H1 (cell line): ENCODE results near the gene PLIN1. TPM values are rescaled to one million over a fixed set of nuclear protein-coding genes. Genes with fewer than 3 reads are reported as not detected.

Experiments used
- CTCF ChIA-PET: fragments of 300-600 bp; sonication (Branson Sonifier 250); formaldehyde crosslinking; loops from one replicate; lab custom pipeline; 2021; ENCODE audit not compliant: partially characterized antibody; lab: Charles Lee
- POLR2A ChIA-PET: fragments of 300-600 bp; sonication (Branson Sonifier 250); formaldehyde crosslinking; loops from one replicate; lab custom pipeline; 2021; ENCODE audit warnings: inconsistent platforms; ENCODE audit not compliant: partially characterized antibody; lab: Charles Lee
- DNase-seq, 2 experiments: peaks; one replicate each; pipeline versions ENCODE4 v3.0.0 to v3.0.0-alpha.2; 2010 to 2022; ENCODE audit warnings: low spot score in 2 of 2, low read depth in 1 of 2, mixed read lengths in 1 of 2
- FAIRE-seq: peaks from 2 replicates; lab custom pipeline; 2011; peaks lifted over from hg19 to GRCh38; lab: Jason Lieb, UNC
- H2AFZ ChIP-seq: 2 replicates; pipeline ENCODE4 v1.8.1; 2012; ENCODE audit warnings: low read length, inconsistent platforms
- H2AK5ac ChIP-seq: 2 replicates; pipeline ENCODE4 v1.6.1; 2013; ENCODE audit warnings: low read depth, low read length
- H2BK120ac ChIP-seq: replicated peaks from 2 replicates; pipeline ENCODE3; 2013; ENCODE audit warnings: low read depth, low read length, inconsistent platforms
- H2BK12ac ChIP-seq: 2 replicates; pipeline ENCODE4 v1.6.1; 2013; ENCODE audit warnings: low read depth, low read length
- H2BK15ac ChIP-seq: 2 replicates; pipeline ENCODE4 v1.6.1; 2013; ENCODE audit warnings: low read length
- H2BK20ac ChIP-seq: 2 replicates; pipeline ENCODE4 v1.6.1; 2013; ENCODE audit warnings: low read length
- H2BK5ac ChIP-seq: 2 replicates; pipeline ENCODE4 v1.6.1; 2013; ENCODE audit warnings: low read depth, low read length
- H3K14ac ChIP-seq: 2 replicates; pipeline ENCODE4 v1.6.1; 2013; ENCODE audit warnings: inconsistent platforms; ENCODE audit not compliant: insufficient read length
- H3K18ac ChIP-seq: 2 replicates; pipeline ENCODE4 v1.6.1; 2013; ENCODE audit warnings: low read length; ENCODE audit errors: extremely low read depth
- H3K23ac ChIP-seq: 2 replicates; pipeline ENCODE4 v1.6.1; 2013; ENCODE audit warnings: inconsistent platforms; ENCODE audit not compliant: insufficient read length
- H3K23me2 ChIP-seq: 2 replicates; pipeline ENCODE4 v1.6.1; 2013; ENCODE audit warnings: low read depth, low read length
- H3K27ac ChIP-seq: 2 replicates; pipeline ENCODE4 v1.6.1; 2011; ENCODE audit warnings: low read depth, low read length, inconsistent platforms
- H3K27me3 ChIP-seq, 4 experiments: replicated peaks in 1 of 4; 1 replicate in 1 of 4; 2 replicates in 3 of 4; pipeline versions ENCODE4 v1.6.1 to v1.8.1; 2011 to 2013; ENCODE audit warnings: low read length in 3 of 4, mild to moderate bottlenecking in 3 of 4, inconsistent platforms in 2 of 4, mixed read lengths in 2 of 4, moderate library complexity in 1 of 4; ENCODE audit not compliant: control insufficient read depth in 3 of 4, insufficient read depth in 3 of 4; ENCODE audit errors: extremely low read depth in 1 of 4
- H3K36me3 ChIP-seq, 4 experiments: 2 replicates each; pipeline versions ENCODE4 v1.6.1 to v1.8.1; 2011 to 2013; ENCODE audit warnings: mild to moderate bottlenecking in 4 of 4, low read length in 3 of 4, moderate library complexity in 2 of 4, control low read depth in 1 of 4, inconsistent platforms in 1 of 4; ENCODE audit not compliant: insufficient read depth in 4 of 4, control insufficient read depth in 2 of 4
- H3K4ac ChIP-seq: replicated peaks from 2 replicates; pipeline ENCODE3; 2013; ENCODE audit warnings: low read length, low read depth, mixed read lengths, inconsistent platforms; ENCODE audit not compliant: insufficient read length
- H3K4me1 ChIP-seq, 4 experiments: replicated peaks in 1 of 4; 1 replicate in 1 of 4; 2 replicates in 3 of 4; pipeline versions ENCODE4 v1.6.1 to v1.8.1; 2011 to 2013; ENCODE audit warnings: low read length in 3 of 4, inconsistent platforms in 2 of 4, mixed read lengths in 1 of 4; ENCODE audit not compliant: insufficient read depth in 4 of 4, control insufficient read depth in 3 of 4
- H3K4me2 ChIP-seq, 2 experiments: 2 replicates each; pipeline versions ENCODE4 v1.6.1 to v1.8.1; 2011 to 2013; ENCODE audit warnings: low read depth in 2 of 2, low read length in 2 of 2, control low read depth in 1 of 2, inconsistent platforms in 1 of 2, mild to moderate bottlenecking in 1 of 2; ENCODE audit not compliant: insufficient read depth in 1 of 2
- H3K4me3 ChIP-seq, 4 experiments: fragments of 200-600, 300-600 bp in 1 of 4; sonication (generic), shearing (Covaris generic), sonication (Bioruptor Twin) in 1 of 4; 2 replicates each; pipeline versions ENCODE4 v1.5.1 to v1.8.1; 2011 to 2016; ENCODE audit warnings: low read length in 4 of 4, low read depth in 3 of 4, control low read depth in 2 of 4, inconsistent platforms in 2 of 4, mild to moderate bottlenecking in 2 of 4, mixed read lengths in 1 of 4, moderate library complexity in 1 of 4; ENCODE audit not compliant: insufficient read depth in 2 of 4; ENCODE audit errors: extremely low read depth in 1 of 4
- H3K56ac ChIP-seq: replicated peaks from 2 replicates; pipeline ENCODE3; 2013; ENCODE audit warnings: low read depth, mild to moderate bottlenecking, mixed read lengths, low read length, inconsistent platforms; ENCODE audit not compliant: insufficient read length
- H3K79me1 ChIP-seq: 2 replicates; pipeline ENCODE4 v1.6.1; 2013; ENCODE audit warnings: low read depth, low read length, control low read depth
- H3K79me2 ChIP-seq, 2 experiments: 2 replicates each; pipeline versions ENCODE4 v1.6.1 to v1.8.1; 2012 to 2013; ENCODE audit warnings: low read length in 2 of 2, mild to moderate bottlenecking in 2 of 2, inconsistent platforms in 1 of 2; ENCODE audit not compliant: insufficient read depth in 2 of 2, control insufficient read depth in 1 of 2
- H3K9ac ChIP-seq, 4 experiments: replicated peaks in 1 of 4; 1 replicate in 1 of 4; 2 replicates in 3 of 4; pipeline versions ENCODE4 v1.6.1 to v1.8.1; 2011 to 2013; ENCODE audit warnings: low read depth in 3 of 4, low read length in 3 of 4, control low read depth in 2 of 4, mild to moderate bottlenecking in 2 of 4, moderate library complexity in 2 of 4, inconsistent platforms in 1 of 4; ENCODE audit errors: extremely low read depth in 1 of 4
- H3K9me3 ChIP-seq, 2 experiments: 2 replicates each; pipeline versions ENCODE4 v1.6.1 to v1.8.1; 2012 to 2013; ENCODE audit warnings: mild to moderate bottlenecking in 2 of 2, moderate library complexity in 2 of 2, control low read depth in 1 of 2, inconsistent platforms in 1 of 2, low read depth in 1 of 2, low read length in 1 of 2, mixed read lengths in 1 of 2; ENCODE audit not compliant: insufficient read depth in 2 of 2
- H4K20me1 ChIP-seq, 2 experiments: replicated peaks in 1 of 2; 2 replicates each; pipeline versions ENCODE3 to v1.8.1; 2011 to 2013; ENCODE audit warnings: inconsistent platforms in 2 of 2, low read length in 2 of 2, mild to moderate bottlenecking in 1 of 2; ENCODE audit not compliant: insufficient read depth in 2 of 2, control insufficient read depth in 1 of 2
- H4K5ac ChIP-seq: 2 replicates; pipeline ENCODE4 v1.6.1; 2013; ENCODE audit warnings: low read length, low read depth, mixed read lengths, inconsistent platforms; ENCODE audit not compliant: insufficient read length
- H4K8ac ChIP-seq: 2 replicates; pipeline ENCODE4 v1.8.0; 2013; ENCODE audit warnings: mild to moderate bottlenecking, moderate library complexity, low read length, inconsistent platforms; ENCODE audit not compliant: insufficient read depth; ENCODE audit errors: extremely low read depth
- H4K91ac ChIP-seq: replicated peaks from 2 replicates; pipeline ENCODE3; 2013; ENCODE audit warnings: low read length, mixed read lengths, inconsistent platforms; ENCODE audit not compliant: insufficient read length
- ASH2L ChIP-seq: fragments of 200-600, 300-600 bp; sonication (generic); IDR thresholded peaks from one replicate; pipeline ENCODE4 v1.7.1; 2017; ENCODE audit warnings: low read length
- CBX5 ChIP-seq: fragments of 300-800, 300-1000 bp; sonication (generic); IDR thresholded peaks from 2 replicates; pipeline ENCODE4 v1.7.1; 2016; ENCODE audit warnings: antibody characterized with exemption, low read length, low read depth
- CBX8 ChIP-seq: fragments of 300-800, 300-1000 bp; sonication (generic); IDR thresholded peaks from 2 replicates; pipeline ENCODE4 v1.7.1; 2016; ENCODE audit warnings: low read depth, low read length, borderline replicate concordance
- CREB1 ChIP-seq: IDR thresholded peaks from 2 replicates; pipeline ENCODE4 v1.6.1; 2012; ENCODE audit warnings: inconsistent platforms
- EGR1 ChIP-seq: IDR thresholded peaks from 2 replicates; pipeline ENCODE4 v1.6.1; 2011; ENCODE audit warnings: low read depth, low read length, borderline replicate concordance
- EZH2 ChIP-seq: fragments of 200-600 bp; sonication (generic); IDR thresholded peaks from 2 replicates; pipeline ENCODE4 v1.7.1; 2012; ENCODE audit warnings: low read depth, mild to moderate bottlenecking, moderate library complexity, low read length, inconsistent platforms; ENCODE audit not compliant: severe bottlenecking
- HDAC6 ChIP-seq: IDR thresholded peaks from one replicate; pipeline ENCODE4 v1.7.1; 2012; ENCODE audit warnings: low read depth, mild to moderate bottlenecking, inconsistent platforms, low read length, moderate library complexity
- MAFK ChIP-seq: IDR thresholded peaks from 2 replicates; pipeline ENCODE4 v1.6.1; 2012; ENCODE audit warnings: low read depth, mild to moderate bottlenecking, improper control_type of control experiment, low read length
- MAX ChIP-seq: IDR thresholded peaks from 2 replicates; pipeline ENCODE4 v1.6.1; 2012; ENCODE audit warnings: inconsistent platforms
- NANOG ChIP-seq: IDR thresholded peaks from 2 replicates; pipeline ENCODE4 v1.6.1; 2011; ENCODE audit warnings: low read length, low read depth, mild to moderate bottlenecking, inconsistent platforms; ENCODE audit not compliant: insufficient read depth, poor library complexity, severe bottlenecking
- PHF8 ChIP-seq: fragments of 200-600 bp; sonication (generic); conservative IDR thresholded peaks from 2 replicates; pipeline ENCODE4 v1.7.1; 2012; ENCODE audit warnings: low read depth, mild to moderate bottlenecking, inconsistent platforms, low read length, moderate library complexity
- RNF2 ChIP-seq: fragments of 200-900, 300-1000 bp; sonication (generic); IDR thresholded peaks from 2 replicates; pipeline ENCODE4 v1.7.1; 2016; ENCODE audit warnings: borderline replicate concordance, low read depth, mild to moderate bottlenecking, antibody characterized with exemption, low read length; ENCODE audit not compliant: poor library complexity, severe bottlenecking; ENCODE audit errors: missing control alignments
- SUZ12 ChIP-seq: fragments of 200-600 bp; sonication (generic); IDR thresholded peaks from 2 replicates; pipeline ENCODE4 v1.6.1; 2012; ENCODE audit warnings: mild to moderate bottlenecking, inconsistent platforms, low read length, moderate library complexity, mixed read lengths
- whole genome bisulfite sequencing, 2 experiments: shearing (Covaris generic) in 1 of 2; methylation state at CpG; one replicate each; pipeline versions ENCODE4 v1.1.6 to v1.1.7; 2013 to 2015; ENCODE audit warnings: low lambda C conversion rate in 2 of 2, mixed read lengths in 2 of 2, inconsistent platforms in 1 of 2, low coverage in 1 of 2, missing lambda C conversion rate in 1 of 2; ENCODE audit not compliant: insufficient replicate concordance in 2 of 2, insufficient coverage in 1 of 2, insufficient read length in 1 of 2; ENCODE audit errors: extremely low coverage in 1 of 2, missing lambda C conversion rate in 1 of 2; 5-methylcytosine and 5-hydroxymethylcytosine counted together
- polyA plus RNA-seq, 7 experiments: library from polyadenylated mRNA; depleted of rRNA in 3 of 7; stranded (reverse) in 5 of 7; unstranded in 2 of 7; fragments of >200 nt in 5 of 7; fragments of 200-250 nt in 2 of 7; gene quantifications; 1 replicate in 5 of 7; 2 replicates in 1 of 7; 4 replicates in 1 of 7; pipeline versions ENCODE4 v1.2.1 to v1.2.3, GENCODE V29; 2011 to 2013; ENCODE audit warnings: missing spikeins in 2 of 7, mixed read lengths in 2 of 7
- total RNA-seq: library from RNA; stranded (reverse); fragmentation: NEBNext Ultra II Directional; extraction: Animal tissue kit (Norgen Biotek cat#: 25700); gene quantifications from 2 replicates; pipeline ENCODE4 v1.2.1, GENCODE V29; 2021

Gene PLIN1
- total and polyA plus RNA-seq, 2 of the 8 experiments (the other 6 are each of a cell fraction or from before 2014, with no cell fraction given): 0.33 TPM; not detected in 1

DNA sequence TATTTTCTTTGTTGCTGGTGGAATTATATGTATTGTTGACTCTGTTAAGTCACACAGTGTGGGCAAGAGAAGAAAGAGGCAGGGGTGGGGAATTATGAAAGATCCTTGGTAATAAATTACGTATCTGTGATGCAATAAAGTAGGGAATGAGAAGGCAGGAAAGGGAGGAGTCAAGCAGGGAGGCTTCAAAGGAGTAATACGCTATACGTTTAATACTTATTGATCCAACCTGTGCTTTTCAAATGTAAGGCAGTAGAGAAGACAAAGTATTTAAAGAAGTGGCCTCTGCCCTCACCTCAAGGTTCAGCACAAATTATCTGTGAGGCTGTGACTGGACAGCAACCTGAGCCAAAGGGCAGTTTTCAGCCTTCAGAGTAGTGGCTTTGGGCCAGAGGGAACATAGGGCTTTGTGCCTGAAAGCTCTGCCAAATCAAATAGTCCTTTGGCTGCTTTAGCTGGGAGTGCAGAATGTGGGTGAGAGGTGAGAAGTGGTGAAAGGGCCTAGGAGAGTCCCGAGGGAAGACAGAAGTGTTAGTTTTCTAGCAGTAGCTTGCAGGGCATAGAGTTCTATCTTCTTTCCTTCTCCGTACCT is 1.2 kb upstream of the PLIN1 start:
- no peak overlapping the region for H3K4ac ChIP-seq
- DNase-seq (no peak), FAIRE-seq (no peak)
- no peak overlapping the region for H2BK20ac ChIP-seq
- H4K20me1 ChIP-seq: no peaks in the 10 kb centered on the region
- no peak overlapping the region for H2BK15ac ChIP-seq
- H3K79me1 ChIP-seq: no peaks in the 10 kb centered on the region
- H4K8ac ChIP-seq: no peak overlapping the region
- no peaks in the 10 kb centered on the region for H3K4me1 ChIP-seq
- H3K4me3 ChIP-seq: no peak overlapping the region
- H4K5ac ChIP-seq: no peak overlapping the region
- POLR2A ChIA-PET: no interaction called here
- H3K36me3 ChIP-seq: no peaks in the 10 kb centered on the region
- no peak overlapping the region for H3K23ac ChIP-seq
- H3K23me2 ChIP-seq: no peaks in the 10 kb centered on the region; the same call in 1 of the 2 replicates
- H3K27ac ChIP-seq: no peak overlapping the region
- WGBS, 2 experiments: 80% methylated on average over 5 of the region's 5 CpGs; no CpG with 5 or more reads in 1 of the 2 experiments
- no peak overlapping the region for H4K91ac ChIP-seq
- no peak overlapping the region for H3K56ac ChIP-seq
- no peak overlapping the region for H2BK120ac ChIP-seq
- no peak overlapping the region for H2BK12ac ChIP-seq
- no peak overlapping the region for H2AFZ ChIP-seq
- no peaks in the 10 kb centered on the region for H3K79me2 ChIP-seq
- no peak overlapping the region for H3K14ac ChIP-seq
- CTCF ChIA-PET: interaction anchor here (2.5 kb wide), 1 partner anchor 8 kb away, joined by 12 read pairs; no protein-coding TSS in a partner anchor
- no peaks in the 10 kb centered on the region; a peak in 1 of 7 replicates for H3K27me3 ChIP-seq
- no peak overlapping the region for H2AK5ac ChIP-seq
- no peak overlapping the region for H3K18ac ChIP-seq
- no peak overlapping the region for H3K4me2 ChIP-seq
- no peak overlapping the region for H3K9ac ChIP-seq
- no peaks in the 10 kb centered on the region for H3K9me3 ChIP-seq
- H2BK5ac ChIP-seq: no peak overlapping the region
- TF ChIP-seq EZH2 (no peak), MAX (no peak), ASH2L (no peak), CBX5 (no peak), NANOG (no peak), CREB1 (no peak), CBX8 (no peak), HDAC6 (no peak), MAFK (no peak), RNF2 (no peak), SUZ12 (no peak), EGR1 (no peak), PHF8 (no peak)
